CD4-positive, alpha-beta T cell (primary cell): ENCODE results near the gene NAV2. TPM values are rescaled to one million over a fixed set of nuclear protein-coding genes. Genes with fewer than 3 reads are reported as not detected.

Source experiments
- ATAC-seq: fragments of 200-7000 bp; cut with Tn5 transposase; one replicate; pipeline ENCODE4 v1.10.0; 2022; ENCODE audit warnings: mild to moderate bottlenecking; ENCODE audit not compliant: poor library complexity
- CTCF ChIA-PET: fragments of 350-600 bp; sonication (Branson Sonifier 250); formaldehyde crosslinking; loops from one replicate; lab custom pipeline; 2021; ENCODE audit warnings: antibody characterized with exemption, inconsistent platforms; lab: Charles Lee
- POLR2A ChIA-PET: fragments of 350-600 bp; sonication (Branson Sonifier 250); formaldehyde crosslinking; loops from one replicate; lab custom pipeline; 2021; ENCODE audit warnings: antibody characterized with exemption, inconsistent platforms; lab: Charles Lee
- DNase-seq, 14 experiments: peaks; one replicate each; pipeline ENCODE4 v3.0.0-alpha.2; 2013 to 2020; ENCODE audit warnings: mixed read lengths in 2 of 14
- H3K27ac ChIP-seq, 2 donors: one replicate each; pipeline versions ENCODE4 v1.5.1 to v1.7.0; 2013; ENCODE audit warnings: low read length in 2 of 2, low read depth in 1 of 2, mild to moderate bottlenecking in 1 of 2
- H3K27me3 ChIP-seq, 2 experiments: 1 replicate in 1 of 2; 2 replicates in 1 of 2; pipeline versions ENCODE4 v1.6.1 to v1.7.0; 2013; ENCODE audit warnings: low read length in 2 of 2, control low read depth in 1 of 2, mild to moderate bottlenecking in 1 of 2, moderate library complexity in 1 of 2; ENCODE audit not compliant: insufficient read depth in 2 of 2, control insufficient read depth in 1 of 2
- H3K36me3 ChIP-seq: one replicate; pipeline ENCODE4 v1.6.1; 2013; ENCODE audit warnings: low read length, control low read depth; ENCODE audit not compliant: insufficient read depth
- H3K4me1 ChIP-seq: one replicate; pipeline ENCODE4 v1.6.1; 2013; ENCODE audit warnings: low read length, control low read depth; ENCODE audit not compliant: insufficient read depth
- H3K4me3 ChIP-seq: one replicate; pipeline ENCODE4 v1.5.1; 2013; ENCODE audit warnings: mild to moderate bottlenecking, low read length, moderate library complexity
- H3K9me3 ChIP-seq, 2 experiments: 1 replicate in 1 of 2; 2 replicates in 1 of 2; pipeline versions ENCODE4 v1.6.1 to v1.7.0; 2013; ENCODE audit warnings: low read length in 2 of 2, mild to moderate bottlenecking in 2 of 2, control low read depth in 1 of 2, moderate library complexity in 1 of 2; ENCODE audit not compliant: control insufficient read depth in 1 of 2, insufficient read depth in 1 of 2
- H3K27ac Mint-ChIP-seq: one replicate; pipeline ENCODE4 v1.8.0; 2020; ENCODE audit warnings: mixed read lengths
- H3K27me3 Mint-ChIP-seq: one replicate; pipeline ENCODE4 v1.8.0; 2021; ENCODE audit warnings: mixed read lengths
- H3K36me3 Mint-ChIP-seq: one replicate; pipeline ENCODE4 v1.8.0; 2021; ENCODE audit warnings: low read depth, mixed read lengths
- H3K4me1 Mint-ChIP-seq: one replicate; pipeline ENCODE4 v1.8.0; 2021; ENCODE audit warnings: low read depth, mixed read lengths
- H3K4me3 Mint-ChIP-seq: one replicate; pipeline ENCODE4 v1.8.0; 2020; ENCODE audit warnings: mild to moderate bottlenecking, mixed read lengths
- H3K9me3 Mint-ChIP-seq: one replicate; pipeline ENCODE4 v1.8.0; 2020; ENCODE audit warnings: mixed read lengths
- CTCF ChIP-seq: fragments of 200-600 bp; IDR thresholded peaks from one replicate; pipeline ENCODE4 v1.8.0; 2022; ENCODE audit warnings: antibody characterized with exemption, mild to moderate bottlenecking
- intact Hi-C, 2 experiments: fragments of 100-400 bp; cut with DNase I in 1 of 2; cut with micrococcal nuclease in 1 of 2; formaldehyde crosslinking; loops; one replicate each; pipeline versions ENCODE4 v1.15.1 to v1.9.0; 2023 to 2025; cut with DNase I, micrococcal nuclease
- total RNA-seq, 174 experiments: library from RNA in 2 of 174; stranded (reverse) in 2 of 174; gene quantifications; one replicate each; pipeline ENCODE4 v1.2.3 and lab custom pipeline; 2021 to 2026

NAV2 gene
- total RNA-seq, 2 experiments from 2014 or later, result 0.55 to 0.64 TPM

GRCh38 chr11:20111871-20112270, 399.2 kb downstream of the NAV2 start:
- CTCF ChIA-PET, result no interaction called here

GRCh38 chr11:20112291-20113148, 399.9 kb downstream of the NAV2 start:
- Mint-ChIP-seq H3K27ac (no peak overlapping the region), H3K27me3 (no peaks in the 10 kb centered on the region), H3K4me1 (no peaks in the 10 kb centered on the region), H3K9me3 (no peaks in the 10 kb centered on the region), H3K36me3 (no peaks in the 10 kb centered on the region), H3K4me3 (no peak overlapping the region)
- intact Hi-C loops, result loop anchor here in 1 of 2 experiments (5.0 kb wide), 1 partner anchor 160 kb away; no protein-coding TSS in a partner anchor
- H3K27me3 ChIP-seq, result no peaks in the 10 kb centered on the region
- H3K9me3 ChIP-seq, result no peaks in the 10 kb centered on the region
- DNase-seq, result peak in 2 of 14 experiments; percentile 17 to 35
- CTCF ChIA-PET, result no interaction called here
- H3K36me3 ChIP-seq, result no peaks in the 10 kb centered on the region
- no peak for ATAC-seq
- peaks cover 8% of the 10 kb centered on the region for H3K4me1 ChIP-seq
- no peak overlapping the region for H3K4me3 ChIP-seq
- POLR2A ChIA-PET, result no interaction called here
- no peak overlapping the region for H3K27ac ChIP-seq
- TF ChIP-seq CTCF, result no peak

More at GRCh38 chr11:20111871-20112270, 399.2 kb downstream of the NAV2 start:
- DNase-seq (no peak), ATAC-seq (no peak)
- no peak overlapping the region for H3K4me3 Mint-ChIP-seq
- TF ChIP-seq CTCF, result no peak
- no peaks in the 10 kb centered on the region for H3K4me1 Mint-ChIP-seq
- no peaks in the 10 kb centered on the region for H3K9me3 Mint-ChIP-seq
- H3K27ac ChIP-seq, result no peak overlapping the region
- no peaks in the 10 kb centered on the region for H3K36me3 Mint-ChIP-seq
- H3K4me1 ChIP-seq, result peaks cover 8% of the 10 kb centered on the region
- H3K36me3 ChIP-seq, result no peaks in the 10 kb centered on the region
- H3K27ac Mint-ChIP-seq, result no peak overlapping the region
- intact Hi-C loops, result loop anchor here in 1 of 2 experiments (5.0 kb wide), 1 partner anchor 160 kb away; no protein-coding TSS in a partner anchor
- no peaks in the 10 kb centered on the region for H3K9me3 ChIP-seq
- no peaks in the 10 kb centered on the region for H3K27me3 ChIP-seq
- POLR2A ChIA-PET, result no interaction called here
- no peaks in the 10 kb centered on the region for H3K27me3 Mint-ChIP-seq
- no peak overlapping the region for H3K4me3 ChIP-seq

DNA sequence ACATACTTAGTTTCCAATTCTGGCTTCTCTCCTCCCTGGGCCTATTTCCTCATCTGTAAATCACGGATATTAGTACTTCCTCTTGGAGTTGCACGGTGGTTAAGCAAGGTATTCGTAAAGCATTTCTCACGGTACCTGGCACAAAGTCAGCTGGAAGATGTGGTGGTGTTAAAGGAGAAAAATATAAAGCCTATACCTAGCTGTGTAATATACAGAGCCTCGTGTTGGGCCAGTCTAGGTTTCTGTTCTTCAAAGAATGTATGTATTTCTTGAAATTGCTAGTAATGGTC, 400.5 kb downstream of the NAV2 start:
- intact Hi-C loops, result loop anchor here in 1 of 2 experiments (5.0 kb wide), 1 partner anchor 161 kb away; no protein-coding TSS in a partner anchor
- Histone ChIP-seq H3K36me3 (no peaks in the 10 kb centered on the region), H3K4me3 (no peak overlapping the region), H3K9me3 (no peaks in the 10 kb centered on the region), H3K27me3 (no peaks in the 10 kb centered on the region), H3K27ac (no peak overlapping the region), H3K4me1 (peaks cover 8% of the 10 kb centered on the region)
- H3K9me3 Mint-ChIP-seq, result no peaks in the 10 kb centered on the region
- H3K27me3 Mint-ChIP-seq, result peaks cover 3% of the 10 kb centered on the region
- H3K36me3 Mint-ChIP-seq, result no peaks in the 10 kb centered on the region
- no peak overlapping the region for H3K27ac Mint-ChIP-seq
- ATAC-seq (no peak), DNase-seq (no peak)
- TF ChIP-seq CTCF, result no peak
- ChIA-PET POLR2A (no interaction called here), CTCF (no interaction called here)
- H3K4me3 Mint-ChIP-seq, result no peak overlapping the region
- H3K4me1 Mint-ChIP-seq, result no peaks in the 10 kb centered on the region
